GM04504 (cell line): Measurements from ENCODE around the gene ATP6V1E1.
A peak's percentile ranks its signal among the peaks of the same experiment; 100 is the strongest.
"Not testable (repeated sequence)": the region's sequence is repeated elsewhere in the genome, so short reads cannot be mapped to it uniquely, and the experiment has no call there.

Experiments used
- DNase-seq: peaks from one replicate; pipeline ENCODE4 v3.0.0-alpha.2; 2012; ENCODE audit warnings: low read depth

The ATP6V1E1 gene

GRCh38 chr22:17628406-17629172 is at the start of gene ATP6V1E1:
TSS of gene ATP6V1E1 (minus strand) at chr22:17628749. CDS start at chr22:17628635, 114 bp downstream.
- DNase-seq, result peak; percentile 91

- no peak for DNase-seq
These were observed 47.0 kb upstream of the ATP6V1E1 start for GRCh38 chr22:17675584-17675983.

- DNase-seq, result no peak
These were observed 45.6 kb upstream of the ATP6V1E1 start for GRCh38 chr22:17674152-17674551.

GRCh38 chr22:17672417-17672991 is 44.0 kb upstream of the ATP6V1E1 start:
- DNase-seq, result no peak

GRCh38 chr22:17671521-17672092 is 43.1 kb upstream of the ATP6V1E1 start:
- DNase-seq, result not testable (repeated sequence)

GRCh38 chr22:17665854-17666253 is 37.3 kb upstream of the ATP6V1E1 start:
- DNase-seq, result no peak

- no peak for DNase-seq
These were observed 36.7 kb upstream of the ATP6V1E1 start for GRCh38 chr22:17665248-17665647.

GRCh38 chr22:17664414-17665055 is 36.0 kb upstream of the ATP6V1E1 start:
- DNase-seq, result no peak

- no peak for DNase-seq
These were observed 28.4 kb upstream of the ATP6V1E1 start for GRCh38 chr22:17656870-17657395.

- DNase-seq, result no peak
These were observed 26.7 kb upstream of the ATP6V1E1 start for GRCh38 chr22:17655289-17655688.

- DNase-seq, result no peak
These were observed 20.0 kb upstream of the ATP6V1E1 start for GRCh38 chr22:17648569-17648968.

- DNase-seq, result no peak
These were observed 19.4 kb upstream of the ATP6V1E1 start for GRCh38 chr22:17647991-17648390.

- no peak for DNase-seq
These were observed 18.9 kb upstream of the ATP6V1E1 start for GRCh38 chr22:17647452-17647851.

- DNase-seq, result not testable (repeated sequence)
These were observed 13.8 kb upstream of the ATP6V1E1 start for GRCh38 chr22:17642357-17642756.

GRCh38 chr22:17641269-17641668 is 12.7 kb upstream of the ATP6V1E1 start:
- no peak for DNase-seq

- peak; percentile 39 for DNase-seq
These were observed 10.7 kb upstream of the ATP6V1E1 start for GRCh38 chr22:17639247-17639741.

GRCh38 chr22:17638432-17639246 is 10.1 kb upstream of the ATP6V1E1 start, which contains the start of gene BCL2L13:
TSS of gene BCL2L13 (plus strand) at chr22:17638757. CDS start at chr22:17655712, 16,955 bp downstream.
- peak; percentile 69 for DNase-seq

- DNase-seq, result no peak
These were observed 9.6 kb upstream of the ATP6V1E1 start for GRCh38 chr22:17638182-17638431.

GRCh38 chr22:17637490-17638181 is 9.1 kb upstream of the ATP6V1E1 start:
- DNase-seq, result no peak

- not testable (repeated sequence) for DNase-seq
These were observed 8.3 kb upstream of the ATP6V1E1 start for GRCh38 chr22:17636850-17637249.

GRCh38 chr22:17634696-17635095 is 6.1 kb upstream of the ATP6V1E1 start:
- DNase-seq, result no peak
